G401 (cell line): Measurements from ENCODE around the gene PPA1. TPM values are rescaled to one million over a fixed set of nuclear protein-coding genes. Genes with fewer than 3 reads are reported as not detected.
A peak's percentile ranks its signal among the peaks of the same experiment; 100 is the strongest.
"Not testable (repeated sequence)": the region's sequence is repeated elsewhere in the genome, so short reads cannot be mapped to it uniquely, and the experiment has no call there.

Source experiments
- DNase-seq: peaks from one replicate; pipeline ENCODE4 v3.0.0-alpha.2; 2015; ENCODE audit warnings: low spot score
- in situ Hi-C: cut with HindIII; loops from 2 replicates; pipeline ENCODE4 v1.10.0; 2016; ENCODE audit warnings: low sequenced_read_pairs, mixed read lengths
- total RNA-seq: library from RNA; depleted of rRNA; stranded (reverse); fragments of >200 nt; shearing (Covaris generic); gene quantifications from 2 replicates; pipeline ENCODE4 v1.2.3, GENCODE V29; 2014

PPA1 gene
- total RNA-seq, 1 experiment from 2014 or later, result 317 TPM

- DNase-seq, result no peak
- in situ Hi-C loops, result no loop called here
Observed at GRCh38 chr10:70255329-70256299, 22.4 kb upstream of the PPA1 start.

GRCh38 chr10:70254778-70255328 is 21.6 kb upstream of the PPA1 start:
- in situ Hi-C loops, result no loop called here
- no peak for DNase-seq

- in situ Hi-C loops, result no loop called here
- DNase-seq, result no peak
Observed at GRCh38 chr10:70253878-70254765, 20.9 kb upstream of the PPA1 start.

GRCh38 chr10:70250961-70251680 is 17.9 kb upstream of the PPA1 start:
- no peak for DNase-seq
- in situ Hi-C loops, result no loop called here

- in situ Hi-C loops, result loop anchor here (25.0 kb wide), 1 partner anchor 90 kb away; no protein-coding TSS in a partner anchor
- no peak for DNase-seq
Observed at GRCh38 chr10:70247360-70247759, 14.1 kb upstream of the PPA1 start.

- in situ Hi-C loops, result loop anchor here (25.0 kb wide), 1 partner anchor 96 kb away; no protein-coding TSS in a partner anchor
Observed at GRCh38 chr10:70241081-70241480, 7.9 kb upstream of the PPA1 start.

GRCh38 chr10:70239986-70240385 is 6.8 kb upstream of the PPA1 start:
- not testable (repeated sequence) for DNase-seq
- in situ Hi-C loops, result loop anchor here (25.0 kb wide), 1 partner anchor 97 kb away; no protein-coding TSS in a partner anchor

More at GRCh38 chr10:70241081-70241480, 7.9 kb upstream of the PPA1 start:
- DNase-seq, result no peak

- in situ Hi-C loops, result loop anchor here (25.0 kb wide), 1 partner anchor 98 kb away; no protein-coding TSS in a partner anchor
- DNase-seq, result not testable (repeated sequence)
Observed at GRCh38 chr10:70239077-70239976, 6.1 kb upstream of the PPA1 start.

- not testable (repeated sequence) for DNase-seq
- in situ Hi-C loops, result loop anchor here (25.0 kb wide), 1 partner anchor 99 kb away; no protein-coding TSS in a partner anchor
Observed at GRCh38 chr10:70237958-70238536, 4.8 kb upstream of the PPA1 start.

- DNase-seq, result no peak
- in situ Hi-C loops, result loop anchor here (25.0 kb wide), 1 partner anchor 102 kb away; no protein-coding TSS in a partner anchor
Observed at GRCh38 chr10:70234668-70235447, 1.6 kb upstream of the PPA1 start.

- in situ Hi-C loops, result loop anchor here (25.0 kb wide), 1 partner anchor 103 kb away; no protein-coding TSS in a partner anchor
- DNase-seq, result no peak
Observed at GRCh38 chr10:70233939-70234300, 691 bp upstream of the PPA1 start.

- in situ Hi-C loops, result loop anchor here (25.0 kb wide), 1 partner anchor 105 kb away; no protein-coding TSS in a partner anchor
- DNase-seq, result no peak
Observed at GRCh38 chr10:70232859-70233108, 445 bp downstream of the PPA1 start.

- in situ Hi-C loops, result loop anchor here (25.0 kb wide), 1 partner anchor 105 kb away; no protein-coding TSS in a partner anchor
- DNase-seq, result peak; percentile 75
Observed at GRCh38 chr10:70232155-70232858, 922 bp downstream of the PPA1 start.

- no peak for DNase-seq
- in situ Hi-C loops, result loop anchor here (25.0 kb wide), 1 partner anchor 109 kb away; no protein-coding TSS in a partner anchor
Observed at GRCh38 chr10:70228491-70228890, 4.7 kb downstream of the PPA1 start.

- DNase-seq, result peak; percentile 52
- in situ Hi-C loops, result loop anchor here (25.0 kb wide), 1 partner anchor 110 kb away; no protein-coding TSS in a partner anchor
Observed at GRCh38 chr10:70227548-70228320, 5.5 kb downstream of the PPA1 start.
